ENCODE results near the gene RAB11FIP3.
"Not testable (repeated sequence)": the region's sequence is repeated elsewhere in the genome, so short reads cannot be mapped to it uniquely, and the experiment has no call there.

Gene RAB11FIP3

DNA sequence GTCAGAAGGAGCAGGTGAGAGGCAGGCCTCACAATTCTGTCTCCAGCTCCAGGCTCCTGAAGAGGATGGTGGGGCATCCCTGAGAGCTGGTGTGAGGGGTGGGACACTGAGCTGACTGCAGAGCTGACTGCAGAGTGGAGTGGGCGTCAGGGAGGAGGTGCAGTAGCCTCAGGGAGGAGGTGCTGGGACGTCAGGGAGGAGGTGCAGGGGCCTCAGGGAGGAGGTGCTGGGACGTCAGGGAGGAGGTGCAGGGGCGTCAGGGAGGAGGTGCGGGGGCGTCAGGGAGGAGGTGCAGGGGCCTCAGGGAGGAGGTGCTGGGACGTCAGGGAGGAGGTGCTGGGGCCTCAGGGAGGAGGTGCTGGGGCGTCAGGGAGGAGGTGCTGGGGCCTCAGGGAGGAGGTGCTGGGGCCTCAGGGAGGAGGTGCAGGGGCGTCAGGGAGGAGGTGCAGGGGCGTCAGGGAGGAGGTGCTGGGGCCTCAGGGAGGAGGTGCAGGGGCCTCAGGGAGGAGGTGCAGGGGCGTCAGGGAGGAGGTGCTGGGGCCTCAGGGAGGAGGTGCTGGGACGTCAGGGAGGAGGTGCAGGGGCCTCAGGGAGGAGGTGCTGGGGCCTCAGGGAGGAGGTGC, 41.9 kb downstream of the RAB11FIP3 start:
- not testable (repeated sequence) for H2BK12ac ChIP-seq (ENCODE audit: low read length in 2 of 2); H2AFZ ChIP-seq (ENCODE audit: low read depth, low read length); H3K4ac ChIP-seq (ENCODE audit: low read depth in 1 of 2, low read length in 2 of 2); H3K27me3 ChIP-seq (ENCODE audit: control insufficient read depth in 1 of 2, insufficient read depth in 1 of 2, low read length in 2 of 2); H3K23ac ChIP-seq (ENCODE audit: low read length in 2 of 2); H2BK5ac ChIP-seq (ENCODE audit: low read depth, low read length, poor library complexity, severe bottlenecking); H3K9ac ChIP-seq (ENCODE audit: low read length); H3K14ac ChIP-seq (ENCODE audit: low read length in 2 of 2); H3K18ac ChIP-seq (ENCODE audit: low read depth in 1 of 2, low read length in 2 of 2); H3K4me3 ChIP-seq (ENCODE audit: insufficient read depth in 1 of 2, low read depth in 1 of 2, low read length in 2 of 2); H2AK5ac ChIP-seq (ENCODE audit: low read length, severe bottlenecking); H3K9me3 ChIP-seq (ENCODE audit: control insufficient read depth, low read length); DNase-seq; H2BK120ac ChIP-seq (ENCODE audit: low read depth, low read length); H4K8ac ChIP-seq (ENCODE audit: low read length); H3K27ac ChIP-seq (ENCODE audit: low read length, poor library complexity, severe bottlenecking); H2BK15ac ChIP-seq (ENCODE audit: low read depth, poor library complexity, severe bottlenecking); H3K4me2 ChIP-seq (ENCODE audit: low read length, poor library complexity, severe bottlenecking); H4K91ac ChIP-seq (ENCODE audit: low read length)
- peaks cover 18% of the 10 kb centered on the region for H3K4me1 ChIP-seq (ENCODE audit: control insufficient read depth, insufficient read depth, low read depth, low read length)
- H3K36me3 ChIP-seq (ENCODE audit: control insufficient read depth in 1 of 2, insufficient read depth in 2 of 2, low read depth in 1 of 2, low read length in 2 of 2), result peaks cover 16 to 29% of the 10 kb centered on the region in 2 experiments
- H3K79me1 ChIP-seq (replicated peaks; ENCODE audit: low read length, poor library complexity, severe bottlenecking), result peaks cover 28% of the 10 kb centered on the region
- 86% methylated on average over 12 of the region's 12 CpGs for WGBS

DNA sequence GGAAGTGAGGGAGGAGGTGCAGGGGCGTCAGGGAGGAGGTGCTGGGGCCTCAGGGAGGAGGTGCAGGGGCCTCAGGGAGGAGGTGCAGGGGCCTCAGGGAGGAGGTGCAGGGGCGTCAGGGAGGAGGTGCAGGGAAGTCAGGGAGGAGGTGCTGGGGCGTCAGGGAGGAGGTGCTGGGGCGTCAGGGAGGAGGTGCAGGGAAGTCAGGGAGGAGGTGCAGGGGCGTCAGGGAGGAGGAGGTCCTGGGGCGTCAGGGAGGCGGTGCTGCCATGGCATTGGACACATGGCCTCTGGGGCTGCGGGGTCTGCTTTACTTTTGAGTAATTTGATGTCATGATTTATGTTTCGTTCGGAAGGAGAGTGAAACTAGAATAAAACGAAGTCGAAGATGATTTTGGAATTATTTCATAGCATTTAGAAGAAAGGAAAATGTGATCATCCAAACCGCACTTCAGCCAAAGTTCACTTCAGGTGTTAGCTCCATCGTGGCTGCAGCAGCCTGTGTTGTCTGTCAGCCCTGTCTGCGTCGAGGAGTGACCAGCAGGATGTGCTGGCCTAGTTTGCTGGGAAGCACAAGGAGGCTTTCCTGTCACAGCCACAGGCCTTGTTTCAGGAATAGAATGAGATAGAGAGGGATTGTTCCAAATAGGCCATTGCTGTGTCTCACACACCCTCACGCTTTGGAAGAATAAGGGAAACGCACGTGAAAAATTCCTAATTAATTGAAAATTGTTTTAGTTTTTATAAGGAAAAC, 42.8 kb downstream of the RAB11FIP3 start:
- no peak overlapping the region for H3K18ac ChIP-seq (ENCODE audit: low read depth in 1 of 2, low read length in 2 of 2)
- H3K4me2 ChIP-seq (ENCODE audit: low read length, poor library complexity, severe bottlenecking), result no peak overlapping the region
- H3K9ac ChIP-seq (ENCODE audit: low read length), result no peak overlapping the region
- no peak overlapping the region for H4K8ac ChIP-seq (ENCODE audit: low read length)
- no peak overlapping the region for H3K27ac ChIP-seq (ENCODE audit: low read length, poor library complexity, severe bottlenecking)
- H2BK12ac ChIP-seq (ENCODE audit: low read length in 2 of 2), result no peak overlapping the region
- peaks cover 9 to 23% of the 10 kb centered on the region in 2 experiments for H3K36me3 ChIP-seq (ENCODE audit: control insufficient read depth in 1 of 2, insufficient read depth in 2 of 2, low read depth in 1 of 2, low read length in 2 of 2)
- no peak overlapping the region for H2BK120ac ChIP-seq (ENCODE audit: low read depth, low read length)
- H2BK15ac ChIP-seq (ENCODE audit: low read depth, poor library complexity, severe bottlenecking), result no peak overlapping the region
- no peak overlapping the region for H2AK5ac ChIP-seq (ENCODE audit: low read length, severe bottlenecking)
- peak overlapping the region in 1 of 2 experiments; percentile 26 for H3K14ac ChIP-seq (ENCODE audit: low read length in 2 of 2)
- H3K23ac ChIP-seq (ENCODE audit: low read length in 2 of 2), result no peak overlapping the region
- 88% methylated on average over 17 of the region's 19 CpGs for WGBS
- H3K4me3 ChIP-seq (ENCODE audit: insufficient read depth in 1 of 2, low read depth in 1 of 2, low read length in 2 of 2), result no peak overlapping the region
- H2BK5ac ChIP-seq (ENCODE audit: low read depth, low read length, poor library complexity, severe bottlenecking), result no peak overlapping the region
- H3K4ac ChIP-seq (ENCODE audit: low read depth in 1 of 2, low read length in 2 of 2), result no peak overlapping the region
- no peaks in the 10 kb centered on the region for H3K27me3 ChIP-seq (ENCODE audit: control insufficient read depth in 1 of 2, insufficient read depth in 1 of 2, low read length in 2 of 2)
- DNase-seq, result no peak
- peaks cover 27% of the 10 kb centered on the region for H3K79me1 ChIP-seq (replicated peaks; ENCODE audit: low read length, poor library complexity, severe bottlenecking)
- no peak overlapping the region for H4K91ac ChIP-seq (ENCODE audit: low read length)
- no peaks in the 10 kb centered on the region for H3K9me3 ChIP-seq (ENCODE audit: control insufficient read depth, low read length)
- H2AFZ ChIP-seq (ENCODE audit: low read depth, low read length), result no peak overlapping the region
- peaks cover 23% of the 10 kb centered on the region for H3K4me1 ChIP-seq (ENCODE audit: control insufficient read depth, insufficient read depth, low read depth, low read length)

DNA sequence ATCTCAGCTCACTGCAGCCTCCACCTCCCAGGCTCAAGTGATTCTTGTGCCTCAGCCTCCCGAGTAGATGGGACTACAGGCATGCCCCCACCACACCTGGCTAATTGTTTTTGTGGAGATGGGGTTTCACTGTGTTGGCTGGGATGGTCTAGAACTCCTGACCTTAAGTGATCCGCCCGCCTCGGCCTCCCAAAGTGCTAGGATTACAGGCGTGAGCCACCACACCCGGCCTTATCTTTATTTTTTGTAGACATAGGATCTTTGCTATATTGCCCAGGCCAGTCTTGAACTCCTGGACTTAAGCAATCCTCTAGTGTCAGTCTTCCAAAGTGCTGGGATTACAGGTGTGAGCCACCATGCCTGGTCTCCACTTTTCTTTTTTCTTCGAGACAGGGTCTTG, 44.0 kb downstream of the RAB11FIP3 start:
- H3K14ac ChIP-seq (ENCODE audit: low read length in 2 of 2); H3K9me3 ChIP-seq (ENCODE audit: control insufficient read depth, low read length); DNase-seq; H2BK120ac ChIP-seq (ENCODE audit: low read depth, low read length); H2BK15ac ChIP-seq (ENCODE audit: low read depth, poor library complexity, severe bottlenecking); H3K27ac ChIP-seq (ENCODE audit: low read length, poor library complexity, severe bottlenecking); H3K18ac ChIP-seq (ENCODE audit: low read depth in 1 of 2, low read length in 2 of 2); H4K8ac ChIP-seq (ENCODE audit: low read length); H4K91ac ChIP-seq (ENCODE audit: low read length); H3K4me3 ChIP-seq (ENCODE audit: insufficient read depth in 1 of 2, low read depth in 1 of 2, low read length in 2 of 2); H2BK12ac ChIP-seq (ENCODE audit: low read length in 2 of 2); H3K27me3 ChIP-seq (ENCODE audit: control insufficient read depth in 1 of 2, insufficient read depth in 1 of 2, low read length in 2 of 2); H3K4me2 ChIP-seq (ENCODE audit: low read length, poor library complexity, severe bottlenecking); H2AFZ ChIP-seq (ENCODE audit: low read depth, low read length); H3K23ac ChIP-seq (ENCODE audit: low read length in 2 of 2); H3K9ac ChIP-seq (ENCODE audit: low read length); H2AK5ac ChIP-seq (ENCODE audit: low read length, severe bottlenecking); H3K4ac ChIP-seq (ENCODE audit: low read depth in 1 of 2, low read length in 2 of 2); H2BK5ac ChIP-seq (ENCODE audit: low read depth, low read length, poor library complexity, severe bottlenecking): not testable (repeated sequence)
- Histone ChIP-seq H3K36me3 (ENCODE audit: control insufficient read depth in 1 of 2, insufficient read depth in 2 of 2, low read depth in 1 of 2, low read length in 2 of 2) (peaks cover 11 to 22% of the 10 kb centered on the region in 2 experiments), H3K4me1 (ENCODE audit: control insufficient read depth, insufficient read depth, low read depth, low read length) (peaks cover 33% of the 10 kb centered on the region), H3K79me1 (replicated peaks; ENCODE audit: low read length, poor library complexity, severe bottlenecking) (peaks cover 27% of the 10 kb centered on the region)
- WGBS, result 94% methylated on average over 7 of the region's 7 CpGs

DNA sequence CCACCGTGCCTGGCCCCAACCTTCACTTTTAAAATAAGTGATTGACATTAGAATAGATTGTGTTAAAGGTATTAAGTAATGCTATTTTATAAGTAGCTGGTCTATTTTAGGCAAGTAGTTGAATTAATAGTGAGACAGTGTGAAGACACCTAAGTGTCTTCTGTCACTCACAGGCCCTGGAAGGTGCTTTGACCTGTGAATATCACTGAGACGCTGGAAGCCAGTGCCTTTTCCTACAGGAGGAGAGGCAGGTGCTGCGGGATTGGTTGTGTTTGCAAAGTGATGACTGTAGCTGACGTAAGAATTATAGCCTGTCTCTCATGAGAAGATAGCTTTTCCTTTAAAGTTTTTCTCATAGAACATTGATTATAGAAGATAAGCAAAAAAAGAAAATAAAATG, 45.0 kb downstream of the RAB11FIP3 start:
- no peak overlapping the region for H2BK12ac ChIP-seq (ENCODE audit: low read length in 2 of 2)
- no peak overlapping the region for H3K4me3 ChIP-seq (ENCODE audit: insufficient read depth in 1 of 2, low read depth in 1 of 2, low read length in 2 of 2)
- H3K23ac ChIP-seq (ENCODE audit: low read length in 2 of 2), result no peak overlapping the region
- H3K14ac ChIP-seq (ENCODE audit: low read length in 2 of 2), result no peak overlapping the region
- no peak overlapping the region for H2BK5ac ChIP-seq (ENCODE audit: low read depth, low read length, poor library complexity, severe bottlenecking)
- no peak overlapping the region for H2AK5ac ChIP-seq (ENCODE audit: low read length, severe bottlenecking)
- H3K36me3 ChIP-seq (ENCODE audit: control insufficient read depth in 1 of 2, insufficient read depth in 2 of 2, low read depth in 1 of 2, low read length in 2 of 2), result peaks cover 11 to 23% of the 10 kb centered on the region in 2 experiments
- H3K4me1 ChIP-seq (ENCODE audit: control insufficient read depth, insufficient read depth, low read depth, low read length), result peaks cover 39% of the 10 kb centered on the region
- H3K27me3 ChIP-seq (ENCODE audit: control insufficient read depth in 1 of 2, insufficient read depth in 1 of 2, low read length in 2 of 2), result no peaks in the 10 kb centered on the region
- WGBS, result 79% methylated on average over 2 of the region's 4 CpGs
- H2AFZ ChIP-seq (ENCODE audit: low read depth, low read length), result no peak overlapping the region
- no peak overlapping the region for H2BK120ac ChIP-seq (ENCODE audit: low read depth, low read length)
- H4K8ac ChIP-seq (ENCODE audit: low read length), result no peak overlapping the region
- H4K91ac ChIP-seq (ENCODE audit: low read length), result no peak overlapping the region
- no peak overlapping the region for H3K18ac ChIP-seq (ENCODE audit: low read depth in 1 of 2, low read length in 2 of 2)
- no peak overlapping the region for H3K27ac ChIP-seq (ENCODE audit: low read length, poor library complexity, severe bottlenecking)
- H3K9me3 ChIP-seq (ENCODE audit: control insufficient read depth, low read length), result no peaks in the 10 kb centered on the region
- DNase-seq, result no peak
- peaks cover 24% of the 10 kb centered on the region for H3K79me1 ChIP-seq (replicated peaks; ENCODE audit: low read length, poor library complexity, severe bottlenecking)
- no peak overlapping the region for H3K4ac ChIP-seq (ENCODE audit: low read depth in 1 of 2, low read length in 2 of 2)
- H3K9ac ChIP-seq (ENCODE audit: low read length), result no peak overlapping the region
- H3K4me2 ChIP-seq (ENCODE audit: low read length, poor library complexity, severe bottlenecking), result no peak overlapping the region
- H2BK15ac ChIP-seq (ENCODE audit: low read depth, poor library complexity, severe bottlenecking), result no peak overlapping the region

Measured in mesenchymal stem cell (in vitro differentiated cells and primary cell).